IPS DF 6.9 (cell line): ENCODE measurements around the gene CHMP4A.

ENCODE experiments used
- DNase-seq: peaks from one replicate; pipeline ENCODE4 v3.0.0-alpha.2; 2013; ENCODE audit warnings: low read depth, low spot score
- H3K27ac ChIP-seq: one replicate; pipeline ENCODE4 v1.5.1; 2013; ENCODE audit warnings: low read length, control low read depth
- H3K27me3 ChIP-seq: 2 replicates; pipeline ENCODE4 v1.6.1; 2013; ENCODE audit warnings: mild to moderate bottlenecking, low read length; ENCODE audit not compliant: control insufficient read depth, insufficient read depth
- H3K36me3 ChIP-seq: 2 replicates; pipeline ENCODE4 v1.6.1; 2013; ENCODE audit warnings: low read length; ENCODE audit not compliant: control insufficient read depth, insufficient read depth
- H3K4me1 ChIP-seq: 2 replicates; pipeline ENCODE4 v1.6.1; 2013; ENCODE audit warnings: low read length; ENCODE audit not compliant: control insufficient read depth, insufficient read depth
- H3K4me3 ChIP-seq: 2 replicates; pipeline ENCODE4 v1.5.1; 2013; ENCODE audit warnings: mild to moderate bottlenecking, low read length
- H3K9me3 ChIP-seq: 2 replicates; pipeline ENCODE4 v1.6.1; 2013; ENCODE audit warnings: low read length, inconsistent platforms; ENCODE audit not compliant: control insufficient read depth, insufficient read depth
- WGBS: extraction: QIAGEN DNeasy Blood & Tissue Kit; methylation state at CpG from one replicate; pipeline ENCODE4 v1.1.7; 2013; ENCODE audit warnings: mixed read lengths, missing lambda C conversion rate; ENCODE audit not compliant: insufficient read length, insufficient coverage; 5-methylcytosine and 5-hydroxymethylcytosine counted together

Gene CHMP4A

DNA sequence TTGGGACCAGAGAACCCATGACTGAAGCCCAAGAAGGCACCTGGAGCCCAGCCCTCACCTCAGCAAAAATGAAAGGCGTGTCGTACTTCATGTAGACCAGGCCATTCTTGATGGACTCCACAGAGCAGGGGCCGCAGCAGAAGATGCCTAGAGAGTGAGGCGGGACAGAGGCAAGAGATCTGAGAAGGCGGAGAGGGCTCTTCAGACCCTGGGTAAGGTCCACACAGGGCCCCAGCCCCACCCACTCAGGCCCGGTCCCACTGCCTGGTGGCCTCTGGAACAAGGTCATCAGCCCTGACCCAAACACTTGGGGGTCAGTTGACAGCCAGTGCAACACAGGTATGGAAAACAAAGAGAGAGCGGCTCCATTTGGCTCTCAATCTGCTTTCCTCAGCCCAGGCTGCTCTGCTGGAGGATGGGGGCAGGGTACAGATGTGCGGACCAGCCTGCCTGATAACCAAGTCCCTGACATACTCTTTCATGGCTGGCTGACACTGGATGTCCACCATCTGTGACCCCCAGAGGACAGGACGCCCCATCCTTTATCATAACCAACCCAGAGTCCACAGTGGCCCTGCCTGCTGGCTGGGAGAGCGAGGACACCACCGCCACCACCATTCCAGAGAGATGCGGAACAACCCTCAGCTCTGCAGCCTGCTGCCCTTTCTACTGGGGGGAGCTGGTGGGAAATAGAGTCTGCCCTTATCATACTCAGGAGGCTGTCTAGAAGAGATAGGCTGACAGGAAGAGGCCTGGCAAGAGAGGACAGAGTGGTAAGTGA is 42.8 kb upstream of the CHMP4A start:
- DNase-seq, result no peak
- no peaks in the 10 kb centered on the region for H3K36me3 ChIP-seq
- H3K27ac ChIP-seq, result no peak overlapping the region
- no peaks in the 10 kb centered on the region for H3K27me3 ChIP-seq
- no peaks in the 10 kb centered on the region for H3K4me1 ChIP-seq
- no peaks in the 10 kb centered on the region for H3K9me3 ChIP-seq
- WGBS, result no CpG with 5 or more reads among the region's 12 CpGs
- no peak overlapping the region for H3K4me3 ChIP-seq

- H3K9me3 ChIP-seq, result no peaks in the 10 kb centered on the region
- no peak for DNase-seq
- H3K27ac ChIP-seq, result no peak overlapping the region
- no peaks in the 10 kb centered on the region for H3K4me1 ChIP-seq
- H3K4me3 ChIP-seq, result no peak overlapping the region
- no CpG with 5 or more reads among the region's 8 CpGs for WGBS
- H3K36me3 ChIP-seq, result no peaks in the 10 kb centered on the region
- H3K27me3 ChIP-seq, result no peaks in the 10 kb centered on the region
Observed at GRCh38 chr14:24255438-24255837, 42.1 kb upstream of the CHMP4A start.

GRCh38 chr14:24254630-24255392 is 41.5 kb upstream of the CHMP4A start:
- WGBS, result no CpG with 5 or more reads among the region's 19 CpGs
- no peaks in the 10 kb centered on the region for H3K9me3 ChIP-seq
- no peak for DNase-seq

DNA sequence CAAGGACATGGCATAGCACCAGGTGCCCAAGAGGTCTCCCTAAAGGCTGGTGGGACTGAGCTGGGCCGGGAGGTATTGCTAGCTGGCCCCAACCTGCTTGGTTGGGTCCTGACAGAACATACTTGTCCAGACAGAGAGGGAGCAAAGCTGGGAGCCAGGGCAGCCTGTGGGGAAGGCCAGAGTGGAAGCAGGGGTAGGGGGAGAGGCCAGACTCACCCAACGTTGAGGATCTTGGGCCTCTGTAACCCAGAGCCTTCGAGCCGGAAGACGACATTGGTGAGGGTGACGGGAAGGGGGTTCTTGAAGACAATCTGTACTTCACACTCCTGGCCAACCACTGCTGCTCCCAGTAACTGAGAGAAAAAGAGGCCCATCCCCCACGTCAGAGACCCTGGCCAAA is 40.6 kb upstream of the CHMP4A start:
- no CpG with 5 or more reads among the region's 7 CpGs for WGBS
- H3K4me1 ChIP-seq, result no peaks in the 10 kb centered on the region
- no peak for DNase-seq
- no peaks in the 10 kb centered on the region for H3K9me3 ChIP-seq
- H3K27ac ChIP-seq, result no peak overlapping the region
- H3K27me3 ChIP-seq, result no peaks in the 10 kb centered on the region
- H3K36me3 ChIP-seq, result no peaks in the 10 kb centered on the region
- H3K4me3 ChIP-seq, result no peak overlapping the region

More at GRCh38 chr14:24254630-24255392, 41.5 kb upstream of the CHMP4A start:
- Histone ChIP-seq H3K4me3 (no peak overlapping the region), H3K27me3 (no peaks in the 10 kb centered on the region), H3K27ac (no peak overlapping the region), H3K36me3 (no peaks in the 10 kb centered on the region), H3K4me1 (no peaks in the 10 kb centered on the region)

DNA sequence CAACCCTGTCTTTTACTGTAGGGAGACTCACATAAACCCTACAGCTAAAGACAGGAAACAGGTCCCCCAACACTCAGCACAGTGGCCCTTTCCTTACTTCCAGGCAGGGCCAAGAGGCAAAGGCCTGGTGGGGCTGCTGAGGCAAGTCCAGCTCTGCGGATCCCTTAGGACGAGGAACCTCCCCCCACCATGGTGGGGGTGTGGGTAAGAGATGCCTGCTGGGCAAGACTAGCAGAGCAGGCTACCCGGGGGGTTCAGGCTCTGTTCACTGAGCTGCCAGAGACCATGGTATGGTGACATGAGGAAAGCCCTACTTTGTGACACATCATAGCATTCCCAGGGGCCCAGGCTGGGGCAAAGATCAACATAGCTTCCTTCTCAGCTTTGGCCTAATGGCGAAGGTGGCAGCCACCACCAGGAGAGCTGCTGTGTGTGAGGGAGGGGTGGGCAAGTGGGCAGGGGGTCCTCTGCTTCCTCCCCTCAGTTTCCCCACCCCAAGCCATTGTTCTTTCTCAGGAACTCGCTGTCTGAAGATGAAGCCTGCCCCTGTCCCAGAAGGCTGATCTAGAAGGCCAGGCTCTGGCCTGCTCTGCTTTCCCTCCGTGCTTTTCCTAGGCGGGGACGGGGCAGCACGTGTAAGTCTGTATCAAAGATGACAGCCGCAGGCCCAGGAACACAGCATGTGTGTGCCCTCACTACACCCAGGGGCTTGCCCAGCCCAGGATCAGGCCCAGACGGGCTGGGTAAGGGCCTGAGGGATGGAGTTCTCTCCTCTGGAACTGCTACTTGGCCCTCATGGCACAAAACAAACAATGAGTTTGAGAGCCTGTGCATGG is 39.2 kb upstream of the CHMP4A start:
- DNase-seq, result no peak
- H3K4me1 ChIP-seq, result no peaks in the 10 kb centered on the region
- no CpG with 5 or more reads among the region's 11 CpGs for WGBS
- no peak overlapping the region for H3K27ac ChIP-seq
- H3K27me3 ChIP-seq, result no peaks in the 10 kb centered on the region
- H3K9me3 ChIP-seq, result no peaks in the 10 kb centered on the region
- no peak overlapping the region for H3K4me3 ChIP-seq
- H3K36me3 ChIP-seq, result no peaks in the 10 kb centered on the region

GRCh38 chr14:24251880-24252288 is 38.6 kb upstream of the CHMP4A start:
- H3K4me1 ChIP-seq, result no peaks in the 10 kb centered on the region
- H3K9me3 ChIP-seq, result no peaks in the 10 kb centered on the region
- H3K27ac ChIP-seq, result no peak overlapping the region
- no peak for DNase-seq
- no CpG with 5 or more reads among the region's 1 CpG for WGBS
- no peak overlapping the region for H3K4me3 ChIP-seq
- no peaks in the 10 kb centered on the region for H3K36me3 ChIP-seq
- no peaks in the 10 kb centered on the region for H3K27me3 ChIP-seq

DNA sequence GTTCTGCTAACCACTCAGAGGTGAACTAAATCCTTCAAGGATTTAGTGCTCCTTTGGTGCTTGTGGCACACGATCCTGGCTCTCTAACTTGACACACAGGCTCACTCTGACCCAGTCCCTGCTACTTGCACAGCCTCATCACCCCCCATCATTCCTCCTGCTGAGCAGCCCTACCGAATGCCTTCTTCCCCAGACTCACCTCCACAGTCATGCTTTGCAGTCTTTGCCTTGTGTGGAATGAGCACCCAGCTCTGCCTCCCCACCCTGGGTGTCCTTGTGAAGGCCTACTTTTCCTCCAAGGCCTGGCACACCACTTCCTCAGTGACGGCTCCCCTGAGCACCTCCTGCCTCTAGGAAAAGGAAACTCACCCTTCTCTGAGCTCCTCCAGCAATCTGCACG is 37.1 kb upstream of the CHMP4A start:
- no peaks in the 10 kb centered on the region for H3K9me3 ChIP-seq
- DNase-seq, result no peak
- no CpG with 5 or more reads among the region's 4 CpGs for WGBS
- no peaks in the 10 kb centered on the region for H3K27me3 ChIP-seq
- no peak overlapping the region for H3K4me3 ChIP-seq
- H3K36me3 ChIP-seq, result no peaks in the 10 kb centered on the region
- no peak overlapping the region for H3K27ac ChIP-seq
- H3K4me1 ChIP-seq, result no peaks in the 10 kb centered on the region

- no peaks in the 10 kb centered on the region for H3K36me3 ChIP-seq
- H3K4me1 ChIP-seq, result no peaks in the 10 kb centered on the region
- no peaks in the 10 kb centered on the region for H3K9me3 ChIP-seq
- no peak for DNase-seq
- H3K4me3 ChIP-seq, result no peak overlapping the region
- WGBS, result no CpG with 5 or more reads among the region's 13 CpGs
- H3K27me3 ChIP-seq, result no peaks in the 10 kb centered on the region
- H3K27ac ChIP-seq, result no peak overlapping the region
Observed at GRCh38 chr14:24249230-24250021, 36.1 kb upstream of the CHMP4A start.

GRCh38 chr14:24247422-24247821 is 34.1 kb upstream of the CHMP4A start:
- DNase-seq, result no peak
- Histone ChIP-seq H3K9me3 (no peaks in the 10 kb centered on the region), H3K4me1 (no peaks in the 10 kb centered on the region; the same call in 1 of the 2 replicates), H3K27ac (no peak overlapping the region), H3K4me3 (no peak overlapping the region), H3K36me3 (no peaks in the 10 kb centered on the region), H3K27me3 (no peaks in the 10 kb centered on the region)
- WGBS, result 100% methylated on average over 2 of the region's 7 CpGs
